Natural killer cell (primary cell): ENCODE measurements around the gene IGF2BP1. TPM values are rescaled to one million over a fixed set of nuclear protein-coding genes. Genes with fewer than 3 reads are reported as not detected.

Experiments used
- ATAC-seq, 3 donors: fragments of 150-1000 bp in 2 of 3; fragments of 200-7000 bp in 1 of 3; cut with Tn5 transposase; 1 replicate in 1 of 3; 2 replicates in 2 of 3; pipeline ENCODE4 v1.10.0; 2021; ENCODE audit warnings: mild to moderate bottlenecking in 2 of 3, moderate library complexity in 2 of 3
- DNase-seq, 2 donors: peaks; one replicate each; pipeline versions ENCODE4 v3.0.0 to v3.0.0-alpha.2; 2013 to 2021; ENCODE audit warnings: mixed read lengths in 1 of 2
- H3K27ac ChIP-seq: one replicate; pipeline ENCODE4 v1.5.1; 2013; ENCODE audit warnings: mild to moderate bottlenecking, low read length
- H3K27me3 ChIP-seq: one replicate; pipeline ENCODE4 v1.6.1; 2013; ENCODE audit warnings: low read length; ENCODE audit not compliant: control insufficient read depth, insufficient read depth
- H3K36me3 ChIP-seq: one replicate; pipeline ENCODE4 v1.6.1; 2013; ENCODE audit warnings: low read length; ENCODE audit not compliant: control insufficient read depth, insufficient read depth
- H3K4me1 ChIP-seq: one replicate; pipeline ENCODE4 v1.6.1; 2013; ENCODE audit warnings: low read length; ENCODE audit not compliant: control insufficient read depth, insufficient read depth
- H3K4me3 ChIP-seq: one replicate; pipeline ENCODE4 v1.5.1; 2013; ENCODE audit warnings: low read length
- H3K9me3 ChIP-seq: one replicate; pipeline ENCODE4 v1.6.1; 2013; ENCODE audit warnings: low read length; ENCODE audit not compliant: control insufficient read depth, insufficient read depth
- H3K27ac Mint-ChIP-seq, 2 donors: one replicate each; pipeline ENCODE4 v1.8.0; 2022; ENCODE audit warnings: mild to moderate bottlenecking in 2 of 2, mixed read lengths in 2 of 2, moderate library complexity in 1 of 2
- H3K27me3 Mint-ChIP-seq, 2 donors: one replicate each; pipeline ENCODE4 v1.8.0; 2022; ENCODE audit warnings: low read depth in 2 of 2, mixed read lengths in 2 of 2
- H3K36me3 Mint-ChIP-seq: one replicate; pipeline ENCODE4 v1.8.0; 2022; ENCODE audit warnings: mixed read lengths
- H3K4me1 Mint-ChIP-seq, 2 donors: one replicate each; pipeline ENCODE4 v1.8.0; 2022; ENCODE audit warnings: mixed read lengths in 2 of 2
- H3K4me3 Mint-ChIP-seq: one replicate; pipeline ENCODE4 v1.8.0; 2022; ENCODE audit warnings: mild to moderate bottlenecking, moderate library complexity, mixed read lengths
- H3K9me3 Mint-ChIP-seq, 2 donors: one replicate each; pipeline ENCODE4 v1.8.0; 2022; ENCODE audit warnings: mixed read lengths in 2 of 2
- WGBS: methylation state at CpG from one replicate; pipeline ENCODE4 v1.1.7; 2013; ENCODE audit warnings: missing lambda C conversion rate; ENCODE audit not compliant: insufficient coverage; 5-methylcytosine and 5-hydroxymethylcytosine counted together
- intact Hi-C: fragments of 100-400 bp; cut with micrococcal nuclease; formaldehyde crosslinking; loops from one replicate; pipeline ENCODE4 v1.14.2; 2022
- total RNA-seq, 4 donors: library from RNA; stranded (reverse); fragments of 120-200 nt in 1 of 4; gene quantifications; one replicate each; pipeline versions ENCODE4 v1.2.3 to v1.2.4, GENCODE V29; 2013 to 2022
- TF ChIP-seq, protein P1 (sequence below): fragments of 200-600 bp; IDR thresholded peaks from one replicate; pipeline ENCODE4 v1.8.0; 2022; ENCODE audit warnings: antibody characterized with exemption

The IGF2BP1 gene
- total RNA-seq, 3 donors from 2014 or later (not counting 1 experiment from before 2014, with no cell fraction given) = not detected

DNA sequence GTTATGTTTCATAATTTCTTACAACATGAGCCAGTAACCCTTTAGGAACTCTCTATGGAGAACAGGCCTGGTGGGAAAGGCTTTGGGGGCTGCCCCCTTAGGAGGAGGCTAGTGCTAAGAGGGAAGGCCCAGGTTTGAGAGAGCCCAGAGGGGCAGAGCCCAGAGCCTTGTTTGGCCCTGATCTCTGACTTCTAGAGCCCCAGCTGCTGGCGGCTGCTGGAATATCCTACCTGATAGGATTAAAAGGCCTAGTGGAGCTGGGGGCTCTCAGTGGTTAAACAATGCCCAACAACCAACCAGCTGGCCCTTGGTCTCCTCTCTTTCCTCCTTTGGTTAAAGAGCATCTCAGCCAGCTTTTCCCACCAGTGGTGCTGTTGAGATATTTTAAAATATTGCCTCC is 54.1 kb downstream of the IGF2BP1 start:
- intact Hi-C loops = no loop called here
- Histone ChIP-seq H3K4me1 (no peaks in the 10 kb centered on the region), H3K27ac (no peak overlapping the region), H3K36me3 (no peaks in the 10 kb centered on the region), H3K27me3 (no peaks in the 10 kb centered on the region), H3K4me3 (no peak overlapping the region), H3K9me3 (no peaks in the 10 kb centered on the region)
- TF ChIP-seq, protein P1, sequence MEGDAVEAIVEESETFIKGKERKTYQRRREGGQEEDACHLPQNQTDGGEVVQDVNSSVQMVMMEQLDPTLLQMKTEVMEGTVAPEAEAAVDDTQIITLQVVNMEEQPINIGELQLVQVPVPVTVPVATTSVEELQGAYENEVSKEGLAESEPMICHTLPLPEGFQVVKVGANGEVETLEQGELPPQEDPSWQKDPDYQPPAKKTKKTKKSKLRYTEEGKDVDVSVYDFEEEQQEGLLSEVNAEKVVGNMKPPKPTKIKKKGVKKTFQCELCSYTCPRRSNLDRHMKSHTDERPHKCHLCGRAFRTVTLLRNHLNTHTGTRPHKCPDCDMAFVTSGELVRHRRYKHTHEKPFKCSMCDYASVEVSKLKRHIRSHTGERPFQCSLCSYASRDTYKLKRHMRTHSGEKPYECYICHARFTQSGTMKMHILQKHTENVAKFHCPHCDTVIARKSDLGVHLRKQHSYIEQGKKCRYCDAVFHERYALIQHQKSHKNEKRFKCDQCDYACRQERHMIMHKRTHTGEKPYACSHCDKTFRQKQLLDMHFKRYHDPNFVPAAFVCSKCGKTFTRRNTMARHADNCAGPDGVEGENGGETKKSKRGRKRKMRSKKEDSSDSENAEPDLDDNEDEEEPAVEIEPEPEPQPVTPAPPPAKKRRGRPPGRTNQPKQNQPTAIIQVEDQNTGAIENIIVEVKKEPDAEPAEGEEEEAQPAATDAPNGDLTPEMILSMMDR = no peak
- WGBS = 87% methylated on average over 1 of the region's 1 CpG
- DNase-seq (no peak), ATAC-seq (no peak)
- Mint-ChIP-seq H3K27ac (no peak overlapping the region), H3K4me3 (no peak overlapping the region), H3K9me3 (no peaks in the 10 kb centered on the region), H3K36me3 (no peaks in the 10 kb centered on the region), H3K27me3 (peaks cover 0 to 5% of the 10 kb centered on the region in 2 donors), H3K4me1 (no peaks in the 10 kb centered on the region)

DNA sequence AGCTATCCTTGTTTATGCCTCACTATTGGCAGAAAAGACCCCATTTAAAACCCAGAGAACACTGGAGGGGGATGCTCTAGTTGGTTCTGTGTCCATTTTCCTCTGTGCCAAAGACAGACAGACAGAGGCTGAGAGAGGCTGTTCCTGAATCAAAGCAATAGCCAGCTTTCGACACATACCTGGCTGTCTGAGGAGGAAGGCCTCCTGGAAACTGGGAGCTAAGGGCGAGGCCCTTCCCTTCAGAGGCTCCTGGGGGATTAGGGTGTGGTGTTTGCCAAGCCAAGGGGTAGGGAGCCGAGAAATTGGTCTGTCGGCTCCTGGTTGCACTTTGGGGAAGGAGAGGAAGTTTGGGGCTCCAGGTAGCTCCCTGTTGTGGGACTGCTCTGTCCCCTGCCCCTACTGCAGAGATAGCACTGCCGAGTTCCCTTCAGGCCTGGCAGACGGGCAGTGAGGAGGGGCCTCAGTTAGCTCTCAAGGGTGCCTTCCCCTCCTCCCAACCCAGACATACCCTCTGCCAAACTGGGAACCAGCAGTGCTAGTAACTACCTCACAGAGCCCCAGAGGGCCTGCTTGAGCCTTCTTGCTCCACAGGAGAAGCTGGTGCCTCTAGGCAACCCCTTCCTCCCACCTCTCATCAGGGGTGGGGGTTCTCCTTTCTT is 56.1 kb downstream of the IGF2BP1 start:
- no peaks in the 10 kb centered on the region for H3K27me3 ChIP-seq
- no peaks in the 10 kb centered on the region for H3K9me3 Mint-ChIP-seq
- H3K36me3 Mint-ChIP-seq = no peaks in the 10 kb centered on the region
- H3K4me3 ChIP-seq = no peak overlapping the region
- no peak overlapping the region for H3K27ac Mint-ChIP-seq
- no peaks in the 10 kb centered on the region for H3K9me3 ChIP-seq
- H3K4me3 Mint-ChIP-seq = no peak overlapping the region
- no peak for DNase-seq
- no peaks in the 10 kb centered on the region for H3K4me1 Mint-ChIP-seq
- TF ChIP-seq, protein P1 = no peak
- no peak for ATAC-seq
- no peak overlapping the region for H3K27ac ChIP-seq
- peaks cover 0 to 5% of the 10 kb centered on the region in 2 donors for H3K27me3 Mint-ChIP-seq
- intact Hi-C loops = no loop called here
- H3K36me3 ChIP-seq = no peaks in the 10 kb centered on the region
- 80% methylated on average over 6 of the region's 6 CpGs for WGBS
- no peaks in the 10 kb centered on the region for H3K4me1 ChIP-seq

DNA sequence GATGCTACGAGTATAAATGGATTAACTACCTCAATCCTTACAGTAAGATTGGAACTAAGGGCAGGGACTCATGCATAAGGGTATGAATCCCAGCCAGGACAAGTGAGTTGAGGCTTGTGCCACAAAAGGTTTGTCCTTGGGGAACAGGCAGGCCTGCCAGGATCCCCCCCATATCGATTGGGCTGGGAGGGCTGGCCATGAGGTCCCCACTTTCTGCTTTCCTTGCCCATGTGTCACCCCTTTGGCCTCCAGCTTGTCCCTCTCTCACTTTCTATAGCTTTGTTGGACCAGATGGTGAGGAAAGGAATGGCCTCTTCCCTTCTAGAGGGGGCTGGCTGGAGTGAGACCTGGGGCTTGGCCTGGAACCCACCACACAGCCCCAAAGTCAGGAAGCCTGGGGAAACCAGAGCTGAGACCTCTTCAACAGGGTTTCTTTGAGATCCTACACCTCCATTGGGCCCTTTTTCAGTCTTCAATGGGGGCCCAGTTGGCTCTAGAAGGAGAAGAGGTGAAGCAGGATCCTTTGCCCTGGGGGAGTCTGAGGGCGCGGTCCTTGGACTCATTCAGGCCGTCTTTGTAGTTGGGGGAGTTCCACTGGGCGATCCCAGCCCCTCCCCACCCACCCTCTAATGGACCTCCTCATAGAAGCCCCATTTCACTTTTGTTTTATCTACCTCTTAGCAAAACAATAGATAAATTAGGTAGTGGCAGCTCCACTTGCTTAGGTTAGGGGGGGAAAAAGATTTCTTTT is 57.3 kb downstream of the IGF2BP1 start:
- Mint-ChIP-seq H3K4me3 (no peak overlapping the region), H3K36me3 (no peaks in the 10 kb centered on the region), H3K9me3 (no peaks in the 10 kb centered on the region), H3K27ac (no peak overlapping the region), H3K4me1 (no peaks in the 10 kb centered on the region), H3K27me3 (peaks cover 3 to 7% of the 10 kb centered on the region in 2 donors)
- H3K36me3 ChIP-seq = no peaks in the 10 kb centered on the region
- no peak for DNase-seq
- no peaks in the 10 kb centered on the region for H3K9me3 ChIP-seq
- TF ChIP-seq, protein P1 = no peak
- no peak for ATAC-seq
- H3K27me3 ChIP-seq = no peaks in the 10 kb centered on the region
- intact Hi-C loops = no loop called here
- no peak overlapping the region for H3K27ac ChIP-seq
- H3K4me3 ChIP-seq = no peak overlapping the region
- 89% methylated on average over 2 of the region's 6 CpGs for WGBS
- H3K4me1 ChIP-seq = no peaks in the 10 kb centered on the region
